ENCODE results near the gene DGUOK. TPM values are rescaled to one million over a fixed set of nuclear protein-coding genes. Genes with fewer than 3 reads are reported as not detected.

DGUOK gene
- polyA plus RNA-seq, 1 donor (not counting 4 experiments of a cell fraction or from before 2014, with no cell fraction given), result 102 TPM

DNA sequence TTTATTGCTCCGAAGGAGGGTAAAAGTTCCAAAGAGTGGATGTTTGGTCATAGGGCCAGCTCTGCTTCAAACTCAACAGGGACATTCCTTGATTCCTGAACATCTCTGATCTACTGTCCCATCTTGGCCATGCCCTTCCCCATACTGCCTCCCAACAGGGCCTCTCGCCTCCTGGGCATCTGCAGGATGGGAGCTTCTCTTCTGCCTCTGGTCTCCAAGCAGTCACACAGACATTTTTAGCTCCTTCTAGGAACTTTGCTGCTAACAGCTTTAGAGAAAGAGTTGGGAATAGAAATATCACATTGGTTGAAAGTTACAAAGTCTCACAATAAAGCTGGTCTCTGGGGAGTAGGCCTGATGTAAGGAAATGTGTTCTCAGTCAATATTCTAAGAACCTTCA is 9.4 kb upstream of the DGUOK start:
- Histone ChIP-seq H3K4me3 (ENCODE audit: control insufficient read depth in 2 of 3, extremely low read depth in 1 of 3, insufficient read depth in 2 of 3, low read depth in 1 of 3, low read length in 3 of 3) (no peak overlapping the region), H3K9me1 (ENCODE audit: control insufficient read depth, extremely low read depth, insufficient read depth, low read length) (no peaks in the 10 kb centered on the region), H3K36me3 (ENCODE audit: control insufficient read depth in 2 of 2, extremely low read depth in 1 of 2, insufficient read depth in 2 of 2, low read length in 2 of 2) (no peaks in the 10 kb centered on the region), H3K27me3 (ENCODE audit: control insufficient read depth, extremely low read depth, insufficient read depth, low read length) (no peaks in the 10 kb centered on the region), H3K27ac (ENCODE audit: control insufficient read depth, insufficient read depth, low read length) (no peak overlapping the region), H4K20me1 (ENCODE audit: control insufficient read depth, extremely low read depth, insufficient read depth, low read length) (no peaks in the 10 kb centered on the region), H2AFZ (ENCODE audit: control insufficient read depth, low read length) (no peak overlapping the region), H3K79me2 (ENCODE audit: control insufficient read depth, insufficient read depth, low read length) (no peaks in the 10 kb centered on the region), H3K9me3 (ENCODE audit: control insufficient read depth, low read depth, low read length) (no peaks in the 10 kb centered on the region), H3K4me2 (ENCODE audit: control insufficient read depth, extremely low read depth, insufficient read depth, low read depth, low read length) (no peak overlapping the region), H3K9ac (ENCODE audit: control insufficient read depth, extremely low read depth, insufficient read depth, low read length) (no peak overlapping the region), H3K4me1 (ENCODE audit: control insufficient read depth, extremely low read depth, insufficient read depth, low read length) (no peaks in the 10 kb centered on the region)
- FAIRE-seq (no peak), DNase-seq (ENCODE audit: low read depth, low spot score) (no peak)
- TF ChIP-seq, protein P1, sequence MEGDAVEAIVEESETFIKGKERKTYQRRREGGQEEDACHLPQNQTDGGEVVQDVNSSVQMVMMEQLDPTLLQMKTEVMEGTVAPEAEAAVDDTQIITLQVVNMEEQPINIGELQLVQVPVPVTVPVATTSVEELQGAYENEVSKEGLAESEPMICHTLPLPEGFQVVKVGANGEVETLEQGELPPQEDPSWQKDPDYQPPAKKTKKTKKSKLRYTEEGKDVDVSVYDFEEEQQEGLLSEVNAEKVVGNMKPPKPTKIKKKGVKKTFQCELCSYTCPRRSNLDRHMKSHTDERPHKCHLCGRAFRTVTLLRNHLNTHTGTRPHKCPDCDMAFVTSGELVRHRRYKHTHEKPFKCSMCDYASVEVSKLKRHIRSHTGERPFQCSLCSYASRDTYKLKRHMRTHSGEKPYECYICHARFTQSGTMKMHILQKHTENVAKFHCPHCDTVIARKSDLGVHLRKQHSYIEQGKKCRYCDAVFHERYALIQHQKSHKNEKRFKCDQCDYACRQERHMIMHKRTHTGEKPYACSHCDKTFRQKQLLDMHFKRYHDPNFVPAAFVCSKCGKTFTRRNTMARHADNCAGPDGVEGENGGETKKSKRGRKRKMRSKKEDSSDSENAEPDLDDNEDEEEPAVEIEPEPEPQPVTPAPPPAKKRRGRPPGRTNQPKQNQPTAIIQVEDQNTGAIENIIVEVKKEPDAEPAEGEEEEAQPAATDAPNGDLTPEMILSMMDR (optimal IDR thresholded peaks at IDR 0.05 in 1 of 3, IDR thresholded peaks at IDR 0.05 in 1 of 3, conservative IDR thresholded peaks at IDR 0.05 in 1 of 3; ENCODE audit: extremely low read depth in 1 of 3, insufficient read depth in 2 of 3, low read length in 3 of 3), result no peak
- TF ChIP-seq EZH2 (IDR thresholded peaks at IDR 0.05; ENCODE audit: low read length), result no peak
- dilution Hi-C loops (cut with MboI; ENCODE audit: extremely low pct_ligation_motif_present, low sequenced_read_pairs), result no loop called here

DNA sequence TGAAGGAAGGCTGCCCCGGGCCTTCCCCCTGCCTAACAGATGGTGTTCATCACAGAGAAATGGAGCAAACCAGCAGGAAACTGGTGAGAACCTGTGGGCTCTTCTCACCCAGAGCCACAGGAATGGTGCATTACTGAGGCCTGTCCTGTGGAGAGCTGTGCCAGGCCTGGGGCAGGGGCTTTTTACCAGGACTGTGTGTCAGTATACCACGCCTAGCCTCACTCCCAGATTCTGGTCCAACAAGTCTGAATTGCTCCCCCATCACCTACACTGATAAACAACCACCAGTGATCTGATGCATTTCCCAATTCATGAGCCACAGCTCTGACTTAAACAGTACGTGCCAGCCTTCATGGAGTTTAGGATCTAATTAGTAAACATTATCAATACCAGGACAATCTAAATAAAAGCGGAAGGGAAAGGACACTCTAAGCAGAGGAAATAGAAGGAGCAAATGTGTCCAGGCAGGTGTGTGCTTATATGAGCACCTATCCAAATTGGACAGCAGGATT is 8.9 kb upstream of the DGUOK start:
- Histone ChIP-seq H3K79me2 (ENCODE audit: control insufficient read depth, insufficient read depth, low read length) (no peaks in the 10 kb centered on the region), H3K4me3 (ENCODE audit: control insufficient read depth in 2 of 3, extremely low read depth in 1 of 3, insufficient read depth in 2 of 3, low read depth in 1 of 3, low read length in 3 of 3) (no peak overlapping the region), H2AFZ (ENCODE audit: control insufficient read depth, low read length) (no peak overlapping the region), H3K27ac (ENCODE audit: control insufficient read depth, insufficient read depth, low read length) (no peak overlapping the region), H3K36me3 (ENCODE audit: control insufficient read depth in 2 of 2, extremely low read depth in 1 of 2, insufficient read depth in 2 of 2, low read length in 2 of 2) (no peaks in the 10 kb centered on the region), H4K20me1 (ENCODE audit: control insufficient read depth, extremely low read depth, insufficient read depth, low read length) (no peaks in the 10 kb centered on the region), H3K4me1 (ENCODE audit: control insufficient read depth, extremely low read depth, insufficient read depth, low read length) (peaks cover 2% of the 10 kb centered on the region), H3K27me3 (ENCODE audit: control insufficient read depth, extremely low read depth, insufficient read depth, low read length) (no peaks in the 10 kb centered on the region), H3K9me3 (ENCODE audit: control insufficient read depth, low read depth, low read length) (no peaks in the 10 kb centered on the region), H3K4me2 (ENCODE audit: control insufficient read depth, extremely low read depth, insufficient read depth, low read depth, low read length) (no peak overlapping the region), H3K9me1 (ENCODE audit: control insufficient read depth, extremely low read depth, insufficient read depth, low read length) (no peaks in the 10 kb centered on the region), H3K9ac (ENCODE audit: control insufficient read depth, extremely low read depth, insufficient read depth, low read length) (no peak overlapping the region)
- dilution Hi-C loops (cut with MboI; ENCODE audit: extremely low pct_ligation_motif_present, low sequenced_read_pairs), result no loop called here
- TF ChIP-seq, protein P1 (optimal IDR thresholded peaks at IDR 0.05 in 1 of 3, IDR thresholded peaks at IDR 0.05 in 1 of 3, conservative IDR thresholded peaks at IDR 0.05 in 1 of 3; ENCODE audit: extremely low read depth in 1 of 3, insufficient read depth in 2 of 3, low read length in 3 of 3), result no peak
- no peak for TF ChIP-seq EZH2 (IDR thresholded peaks at IDR 0.05; ENCODE audit: low read length)
- DNase-seq (ENCODE audit: low read depth, low spot score) (no peak), FAIRE-seq (no peak)
